Natural killer cell treated with Interleukin-12 subunit alpha and Interleukin-12 subunit beta and Interleukin-15 and Interleukin-18, amount 100 ng/mL, for 72 hours (primary cell): ENCODE results near the gene GYPC. TPM values are rescaled to one million over a fixed set of nuclear protein-coding genes. Genes with fewer than 3 reads are reported as not detected.

ENCODE experiments used
- ATAC-seq, 2 donors: fragments of 150-1000 bp; cut with Tn5 transposase in 1 of 2; sonication (Bioruptor Pico), chemical (Tn5 transposase) in 1 of 2; 2 replicates each; pipeline ENCODE4 v1.10.0; 2021
- DNase-seq: peaks from one replicate; pipeline ENCODE4 v3.0.0; 2022; ENCODE audit warnings: low spot score
- H3K27ac Mint-ChIP-seq, 2 donors: 1 replicate in 1 of 2; 2 replicates in 1 of 2; pipeline ENCODE4 v1.8.0; 2022; ENCODE audit warnings: mixed read lengths in 2 of 2, mild to moderate bottlenecking in 1 of 2, moderate library complexity in 1 of 2
- H3K27me3 Mint-ChIP-seq, 2 donors: 1 replicate in 1 of 2; 2 replicates in 1 of 2; pipeline ENCODE4 v1.8.0; 2022; ENCODE audit warnings: mixed read lengths in 2 of 2
- H3K36me3 Mint-ChIP-seq: one replicate; pipeline ENCODE4 v1.8.0; 2022; ENCODE audit warnings: mixed read lengths
- H3K4me1 Mint-ChIP-seq, 2 donors: 1 replicate in 1 of 2; 2 replicates in 1 of 2; pipeline ENCODE4 v1.8.0; 2022; ENCODE audit warnings: low read depth in 2 of 2, mixed read lengths in 2 of 2, mild to moderate bottlenecking in 1 of 2
- H3K4me3 Mint-ChIP-seq: one replicate; pipeline ENCODE4 v1.8.0; 2022; ENCODE audit warnings: mixed read lengths
- H3K9me3 Mint-ChIP-seq: 2 replicates; pipeline ENCODE4 v1.8.0; 2022; ENCODE audit warnings: mixed read lengths
- total RNA-seq, 2 donors: library from RNA; stranded (reverse); gene quantifications; one replicate each; pipeline ENCODE4 v1.2.3, GENCODE V29; 2022

GYPC gene
- total RNA-seq, 2 donors from 2014 or later, result 44.2 to 56.9 TPM

DNA sequence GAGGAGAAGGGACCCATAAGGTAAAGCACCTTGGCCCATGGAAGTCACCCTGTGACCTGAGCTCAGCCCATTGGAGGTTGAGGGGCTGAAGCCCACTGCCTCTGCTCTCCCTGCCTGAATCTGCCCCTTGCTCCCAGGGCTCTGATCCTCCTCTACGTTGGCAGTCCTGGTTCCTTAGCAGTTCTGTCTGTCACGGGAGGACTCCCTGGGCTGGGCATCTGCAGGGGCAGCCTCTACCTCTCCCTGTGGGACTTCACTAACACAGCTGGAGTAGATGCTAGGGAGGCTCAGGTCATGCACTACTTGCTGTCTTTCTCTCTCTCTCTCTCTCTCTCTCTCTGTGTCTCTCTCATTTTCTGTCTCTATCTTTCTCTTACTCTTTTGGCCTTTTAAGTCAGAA, 8.7 kb downstream of the GYPC start:
- DNase-seq (no peak), ATAC-seq (no peak)
- no peaks in the 10 kb centered on the region for H3K9me3 Mint-ChIP-seq
- H3K27ac Mint-ChIP-seq, result peak overlapping the region; percentile 97 to 99
- H3K27me3 Mint-ChIP-seq, result no peaks in the 10 kb centered on the region
- H3K4me1 Mint-ChIP-seq, result peaks cover 67 to 79% of the 10 kb centered on the region in 2 donors
- H3K4me3 Mint-ChIP-seq, result peak overlapping the region; percentile 82
- peaks cover 7% of the 10 kb centered on the region for H3K36me3 Mint-ChIP-seq

DNA sequence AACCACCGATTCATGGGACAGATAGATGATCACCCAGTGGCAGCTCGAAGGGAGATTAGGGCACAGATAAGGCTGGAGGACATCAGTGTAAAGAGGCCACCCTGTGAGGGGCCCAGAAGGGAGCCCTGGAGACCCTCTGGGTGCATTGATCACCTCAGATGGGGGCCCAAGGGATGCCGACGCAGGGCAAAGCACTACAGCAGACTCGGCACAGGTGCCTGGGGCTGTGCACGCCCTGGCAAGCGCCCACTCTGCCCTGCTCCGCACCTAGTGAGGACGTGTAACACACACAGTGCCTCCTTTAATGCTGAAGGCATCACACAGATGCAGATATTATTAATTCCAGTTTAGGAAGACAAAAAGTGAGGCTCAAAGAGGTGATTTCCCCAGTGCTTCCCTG, 9.5 kb downstream of the GYPC start:
- H3K27ac Mint-ChIP-seq, result peak overlapping the region; percentile 97 to 99
- no peaks in the 10 kb centered on the region for H3K27me3 Mint-ChIP-seq
- ATAC-seq, result no peak
- H3K9me3 Mint-ChIP-seq, result no peaks in the 10 kb centered on the region
- H3K4me1 Mint-ChIP-seq, result peaks cover 65 to 72% of the 10 kb centered on the region in 2 donors
- peaks cover 7% of the 10 kb centered on the region for H3K36me3 Mint-ChIP-seq
- DNase-seq, result no peak
- H3K4me3 Mint-ChIP-seq, result no peak overlapping the region

DNA sequence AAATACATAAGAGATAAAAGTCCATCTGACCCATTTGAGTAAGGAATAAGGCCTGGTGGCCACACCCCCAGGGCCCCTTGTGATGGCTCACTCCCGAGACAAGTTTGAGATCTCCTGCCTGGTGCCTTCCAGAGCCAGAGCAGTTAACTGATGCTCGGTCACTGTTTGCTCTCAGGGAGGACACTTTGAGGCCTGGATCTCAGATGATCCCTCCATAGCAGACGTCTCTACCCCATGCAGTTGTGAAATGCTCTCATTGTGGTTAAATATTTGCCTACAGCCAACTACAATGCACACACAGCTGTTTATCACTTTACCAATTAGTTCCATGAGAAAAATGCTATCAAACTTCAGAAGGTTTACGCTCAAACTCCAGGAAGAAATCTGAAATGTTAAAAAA, 12.3 kb downstream of the GYPC start:
- peak overlapping the region in 1 of 2 donors; percentile 99 for H3K27ac Mint-ChIP-seq
- no peaks in the 10 kb centered on the region for H3K9me3 Mint-ChIP-seq
- DNase-seq (no peak), ATAC-seq (no peak)
- H3K36me3 Mint-ChIP-seq, result peaks cover 7% of the 10 kb centered on the region
- no peaks in the 10 kb centered on the region for H3K27me3 Mint-ChIP-seq
- H3K4me3 Mint-ChIP-seq, result no peak overlapping the region
- H3K4me1 Mint-ChIP-seq, result peaks cover 52 to 62% of the 10 kb centered on the region in 2 donors

DNA sequence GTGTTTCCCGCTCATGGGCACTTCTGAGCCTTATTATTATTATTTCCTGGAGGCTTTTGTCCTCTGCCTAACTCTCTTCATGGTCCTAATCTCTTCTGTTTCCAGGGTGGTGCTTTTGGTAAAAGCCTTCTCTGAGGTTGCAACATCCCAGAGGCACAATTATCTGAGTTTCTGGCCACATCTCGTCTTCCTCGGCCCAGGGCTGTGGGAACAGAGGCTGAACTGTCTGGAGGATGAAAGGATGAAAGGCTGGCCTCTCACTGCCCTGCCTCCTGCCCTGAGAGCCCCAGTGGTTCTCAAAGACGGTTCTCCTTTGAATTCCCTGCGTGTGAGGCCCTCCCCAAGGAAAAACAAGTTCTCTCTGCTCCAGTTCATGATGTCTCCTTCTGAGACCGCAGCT, 13.8 kb downstream of the GYPC start:
- no peaks in the 10 kb centered on the region for H3K27me3 Mint-ChIP-seq
- H3K4me3 Mint-ChIP-seq, result no peak overlapping the region
- ATAC-seq (no peak), DNase-seq (no peak)
- peak overlapping the region in 1 of 2 donors; percentile 74 for H3K27ac Mint-ChIP-seq
- no peaks in the 10 kb centered on the region for H3K36me3 Mint-ChIP-seq
- no peaks in the 10 kb centered on the region for H3K9me3 Mint-ChIP-seq
- H3K4me1 Mint-ChIP-seq, result peaks cover 39 to 47% of the 10 kb centered on the region in 2 donors

DNA sequence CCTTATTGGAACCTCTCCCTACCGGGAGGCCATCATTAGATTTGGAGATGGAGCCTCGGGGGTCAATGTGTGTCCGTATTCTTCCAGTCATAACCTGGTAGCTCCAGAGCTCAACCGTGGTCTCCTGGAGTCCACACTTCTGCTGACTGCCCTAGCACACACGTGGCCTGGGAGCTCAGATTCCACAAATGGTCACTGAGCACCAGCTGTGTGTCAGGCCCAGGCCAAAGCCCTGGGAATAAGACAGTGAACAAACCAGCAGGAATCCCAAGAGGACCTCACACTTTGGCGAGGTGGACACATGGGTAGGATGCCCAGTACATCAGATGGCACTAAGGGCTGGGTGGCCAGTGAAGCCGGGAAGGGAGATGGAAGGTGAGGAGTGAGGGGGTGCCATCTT, 15.5 kb downstream of the GYPC start:
- Mint-ChIP-seq H3K4me3 (no peak overlapping the region), H3K27ac (peak overlapping the region in 1 of 2 donors; percentile 36), H3K36me3 (peaks cover 15% of the 10 kb centered on the region), H3K4me1 (peaks cover 35 to 39% of the 10 kb centered on the region in 2 donors), H3K27me3 (no peaks in the 10 kb centered on the region), H3K9me3 (peaks cover 4% of the 10 kb centered on the region)
- no peak for DNase-seq
- peak in 1 of 2 donors; percentile 20 for ATAC-seq

DNA sequence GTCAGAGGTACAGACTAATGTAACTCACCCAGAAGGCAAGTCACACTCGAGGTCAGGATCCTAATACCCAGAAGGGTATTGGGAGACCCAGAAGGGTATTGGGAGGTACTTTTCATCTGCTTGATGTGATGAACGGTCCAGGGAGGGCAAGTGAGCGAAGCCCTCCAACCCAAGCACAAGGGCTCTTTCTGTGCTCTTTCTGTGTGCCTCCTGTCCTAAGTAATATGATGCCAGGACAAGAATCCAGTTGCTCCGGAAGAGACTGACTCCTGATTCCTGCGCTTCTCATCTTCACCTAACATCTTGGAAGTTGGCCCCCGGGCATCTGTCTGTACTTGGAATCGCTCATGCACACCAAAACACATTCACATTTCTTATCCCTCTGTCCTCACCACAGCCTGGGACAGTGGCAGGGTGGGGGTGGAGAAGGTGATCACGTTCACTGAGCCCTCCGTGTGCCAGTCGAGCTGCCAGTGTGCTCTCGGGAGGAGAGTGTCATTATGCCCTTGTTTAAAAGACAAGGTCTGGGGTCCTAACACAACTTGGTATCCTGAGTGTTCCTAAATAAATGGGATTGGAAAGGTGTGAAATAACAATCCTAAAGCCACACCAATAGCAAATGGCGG, 17.1 kb downstream of the GYPC start:
- H3K4me3 Mint-ChIP-seq, result no peak overlapping the region
- ATAC-seq (no peak), DNase-seq (no peak)
- H3K4me1 Mint-ChIP-seq, result peaks cover 31 to 34% of the 10 kb centered on the region in 2 donors
- H3K27me3 Mint-ChIP-seq, result no peaks in the 10 kb centered on the region
- no peak overlapping the region for H3K27ac Mint-ChIP-seq
- peaks cover 4% of the 10 kb centered on the region for H3K9me3 Mint-ChIP-seq
- peaks cover 15% of the 10 kb centered on the region for H3K36me3 Mint-ChIP-seq

DNA sequence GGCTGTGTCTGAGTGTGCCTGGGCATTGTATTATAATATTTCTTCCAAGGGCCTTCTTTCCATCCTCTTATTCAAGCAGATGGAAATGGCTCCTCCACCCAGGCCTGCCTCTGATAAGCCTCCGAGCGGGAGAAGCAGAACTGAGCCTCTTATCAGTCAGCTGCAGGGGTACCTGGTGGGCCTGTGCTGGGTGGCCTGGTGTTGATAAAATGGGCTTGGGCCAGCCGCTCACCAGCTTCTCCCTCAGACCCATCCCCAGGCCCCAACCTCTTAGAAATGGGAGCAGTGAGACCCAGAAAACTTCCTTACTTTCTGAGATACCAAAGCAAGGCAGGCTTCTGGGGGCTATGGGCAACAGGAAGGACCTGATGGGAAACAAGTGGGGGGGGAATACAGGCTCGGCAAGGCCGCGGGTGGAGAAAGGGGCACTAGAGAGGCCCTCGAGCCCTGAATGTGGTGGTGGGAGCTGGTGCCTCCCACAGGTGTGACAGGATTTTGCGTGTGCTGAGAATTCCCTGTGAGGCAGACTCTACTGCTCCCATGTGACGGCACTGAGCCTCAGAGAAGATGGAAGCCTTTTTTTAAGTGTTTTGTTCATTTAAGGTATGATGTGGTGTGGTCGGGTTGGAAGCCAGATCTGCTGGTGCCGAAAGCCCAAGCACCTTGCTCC, 18.3 kb downstream of the GYPC start:
- Mint-ChIP-seq H3K4me1 (peaks cover 35 to 38% of the 10 kb centered on the region in 2 donors), H3K27ac (no peak overlapping the region), H3K36me3 (peaks cover 15% of the 10 kb centered on the region), H3K27me3 (no peaks in the 10 kb centered on the region), H3K9me3 (peaks cover 4% of the 10 kb centered on the region), H3K4me3 (no peak overlapping the region)
- ATAC-seq (no peak), DNase-seq (no peak)

DNA sequence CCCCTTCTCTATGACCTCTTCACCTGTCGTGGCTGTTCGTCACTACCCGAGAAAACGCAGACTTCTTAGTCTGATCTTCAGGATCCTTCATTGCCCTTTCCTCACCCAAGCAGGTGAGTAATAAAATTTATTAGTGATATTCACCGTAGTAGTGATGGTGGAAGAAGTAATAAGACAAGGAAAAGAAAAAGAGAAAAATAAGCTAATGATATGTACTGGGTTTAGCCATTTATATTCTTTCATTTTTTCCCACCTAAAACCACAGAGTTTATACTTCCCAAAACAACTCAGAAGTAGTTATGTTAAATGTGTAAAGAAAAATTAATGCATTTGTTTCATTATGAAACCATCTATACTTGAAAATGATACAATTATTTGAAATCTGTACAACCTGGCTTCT, 19.7 kb downstream of the GYPC start:
- no peak for ATAC-seq
- peak overlapping the region in 1 of 2 donors; percentile 46 for H3K27ac Mint-ChIP-seq
- no peak for DNase-seq
- H3K36me3 Mint-ChIP-seq, result peaks cover 15% of the 10 kb centered on the region
- no peak overlapping the region for H3K4me3 Mint-ChIP-seq
- no peaks in the 10 kb centered on the region for H3K27me3 Mint-ChIP-seq
- peaks cover 35 to 39% of the 10 kb centered on the region in 2 donors for H3K4me1 Mint-ChIP-seq
- peaks cover 4% of the 10 kb centered on the region for H3K9me3 Mint-ChIP-seq

DNA sequence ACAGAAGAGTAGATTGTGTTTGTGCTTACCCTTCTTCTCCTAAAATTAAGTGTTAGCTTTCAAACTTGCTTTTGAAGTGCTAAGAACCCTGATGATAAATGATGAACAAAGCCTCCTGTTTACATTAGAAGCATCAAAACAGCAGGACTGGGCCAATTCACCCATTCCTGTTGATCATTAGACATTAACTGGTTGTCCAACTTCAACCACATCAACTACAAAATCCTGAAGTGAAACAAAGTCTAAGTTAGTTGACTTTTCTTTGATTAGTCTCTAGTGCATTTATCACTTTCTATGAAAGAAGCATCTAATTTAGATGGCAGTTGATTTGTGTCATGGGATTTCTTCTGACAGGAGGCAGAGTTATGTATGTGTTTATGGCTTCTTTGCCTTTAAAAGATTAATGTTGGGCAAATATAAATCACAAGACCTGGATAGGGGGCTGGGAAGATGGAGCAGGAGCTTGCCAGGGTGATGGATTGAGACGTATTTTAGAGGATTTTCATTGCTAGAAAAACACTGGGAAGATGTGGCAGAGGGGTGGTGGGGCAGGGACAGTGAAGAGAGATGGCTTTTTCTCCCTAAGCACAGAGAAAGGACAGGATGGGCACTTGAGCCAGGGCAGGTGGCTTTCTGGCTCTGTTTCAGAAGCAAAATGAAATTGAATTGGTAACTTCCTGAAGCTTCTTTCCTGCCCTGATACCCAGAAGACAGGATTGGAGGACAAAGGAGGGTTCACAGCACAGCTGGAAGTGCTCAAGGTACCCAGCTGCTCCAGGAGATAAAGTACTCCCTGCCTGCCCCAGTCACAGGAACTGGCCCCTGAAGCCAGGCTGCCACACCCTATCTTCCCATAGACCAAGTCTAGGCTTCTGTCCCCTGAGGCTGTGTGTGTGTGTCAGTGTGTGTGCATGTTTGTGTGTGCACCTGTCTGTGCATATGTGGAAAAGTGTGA, 20.5 kb downstream of the GYPC start:
- H3K4me1 Mint-ChIP-seq, result peaks cover 30 to 35% of the 10 kb centered on the region in 2 donors
- H3K27me3 Mint-ChIP-seq, result no peaks in the 10 kb centered on the region
- H3K4me3 Mint-ChIP-seq, result no peak overlapping the region
- peaks cover 4% of the 10 kb centered on the region for H3K9me3 Mint-ChIP-seq
- DNase-seq (no peak), ATAC-seq (no peak)
- peaks cover 15% of the 10 kb centered on the region for H3K36me3 Mint-ChIP-seq
- H3K27ac Mint-ChIP-seq, result peak overlapping the region; percentile 23 to 46

DNA sequence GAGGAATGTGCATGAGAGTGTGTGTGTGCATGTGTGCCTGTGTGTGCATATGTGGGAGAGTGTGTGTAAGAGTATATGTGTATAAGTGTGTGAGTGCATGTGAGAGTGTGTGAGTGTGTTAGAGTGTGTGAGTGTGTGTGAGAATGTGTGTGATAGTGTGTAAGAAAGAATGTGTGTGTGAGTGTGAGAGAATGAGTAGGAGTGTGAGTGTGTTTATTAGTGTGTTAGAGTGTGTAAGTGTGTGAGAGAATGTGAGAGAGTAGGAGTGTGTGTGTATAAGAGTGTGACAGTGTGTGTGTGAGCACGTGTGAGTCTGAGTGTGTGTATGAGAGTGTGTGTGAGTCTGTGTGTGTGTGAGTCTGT, 21.2 kb downstream of the GYPC start:
- ATAC-seq (no peak), DNase-seq (no peak)
- peaks cover 4% of the 10 kb centered on the region for H3K9me3 Mint-ChIP-seq
- no peaks in the 10 kb centered on the region for H3K27me3 Mint-ChIP-seq
- H3K4me1 Mint-ChIP-seq, result peaks cover 24 to 30% of the 10 kb centered on the region in 2 donors
- no peak overlapping the region for H3K27ac Mint-ChIP-seq
- H3K36me3 Mint-ChIP-seq, result peaks cover 15% of the 10 kb centered on the region
- no peak overlapping the region for H3K4me3 Mint-ChIP-seq

DNA sequence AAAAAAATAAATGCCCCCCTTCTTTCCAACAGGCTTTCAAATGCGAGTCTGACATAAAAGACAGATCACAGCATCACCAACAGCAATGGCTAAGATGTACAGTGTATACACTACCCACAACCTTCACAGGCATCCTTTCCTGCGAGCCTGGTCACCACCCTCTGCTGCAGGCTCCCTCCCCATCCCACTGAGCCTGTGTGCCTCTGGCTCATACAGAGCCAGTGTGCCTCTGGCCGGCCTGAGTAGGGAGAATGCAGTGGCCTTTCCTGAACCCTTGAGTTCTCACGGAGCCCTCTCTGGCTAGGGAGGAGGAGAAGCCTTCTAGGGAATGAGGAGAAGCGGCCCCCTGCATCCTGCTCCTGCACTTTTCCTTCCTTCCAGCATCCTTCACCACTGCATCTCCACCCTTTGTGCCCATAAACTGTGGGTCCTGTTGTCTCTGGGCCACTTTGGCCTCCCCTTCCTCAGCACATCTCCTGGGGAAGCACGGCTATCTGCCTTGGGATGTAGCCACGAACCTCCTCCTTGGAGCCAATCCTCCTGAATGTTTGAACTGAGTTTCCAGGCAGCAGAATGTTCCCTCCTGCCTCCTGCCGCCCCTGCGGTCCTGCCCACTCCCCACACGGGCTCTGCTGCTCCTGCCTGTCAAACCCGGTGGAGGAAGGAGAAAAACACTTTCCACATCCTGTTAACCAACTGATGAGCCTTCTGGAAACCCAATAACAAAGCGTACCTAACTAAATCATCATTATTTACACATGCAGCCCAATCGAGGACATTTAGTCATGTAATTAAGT, 22.5 kb downstream of the GYPC start:
- H3K36me3 Mint-ChIP-seq, result peaks cover 15% of the 10 kb centered on the region
- DNase-seq (no peak), ATAC-seq (no peak)
- no peaks in the 10 kb centered on the region for H3K27me3 Mint-ChIP-seq
- peak overlapping the region in 1 of 2 donors; percentile 72 for H3K27ac Mint-ChIP-seq
- H3K4me3 Mint-ChIP-seq, result no peak overlapping the region
- H3K4me1 Mint-ChIP-seq, result peaks cover 22 to 32% of the 10 kb centered on the region in 2 donors
- H3K9me3 Mint-ChIP-seq, result peaks cover 4% of the 10 kb centered on the region

DNA sequence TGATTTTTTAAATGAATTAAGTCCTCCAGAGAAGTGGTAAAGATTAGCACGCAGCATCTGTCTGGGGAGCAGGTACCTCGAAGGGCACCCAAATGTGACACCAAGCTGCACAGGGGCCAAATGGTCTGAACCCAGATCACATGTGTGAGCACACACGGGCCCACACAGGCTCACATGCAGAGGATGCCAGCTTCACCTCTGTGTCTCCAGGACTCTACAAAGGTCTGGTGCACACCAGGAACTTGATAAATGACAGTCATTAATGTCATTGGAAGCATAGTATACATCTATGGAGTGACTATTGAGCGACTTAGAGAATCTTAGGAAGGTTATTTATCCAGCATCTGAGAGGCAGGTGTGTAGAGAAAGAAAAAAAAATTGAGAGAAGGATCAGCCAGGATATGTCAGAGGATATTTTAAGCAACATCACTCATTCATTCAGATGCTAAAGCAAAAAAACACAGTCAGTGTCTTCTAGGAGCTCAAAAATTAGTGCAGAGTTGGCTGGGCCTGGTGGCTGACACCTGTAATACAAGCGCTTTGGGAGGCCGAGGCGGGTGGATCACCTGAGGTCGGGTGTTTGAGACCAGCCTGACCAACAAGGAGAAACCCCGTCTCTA, 23.2 kb downstream of the GYPC start:
- no peak for DNase-seq
- Mint-ChIP-seq H3K27ac (peak overlapping the region in 1 of 2 donors; percentile 72), H3K4me1 (peaks cover 22 to 37% of the 10 kb centered on the region in 2 donors), H3K9me3 (peaks cover 4% of the 10 kb centered on the region), H3K36me3 (peaks cover 15% of the 10 kb centered on the region), H3K4me3 (no peak overlapping the region), H3K27me3 (no peaks in the 10 kb centered on the region)
- no peak for ATAC-seq

DNA sequence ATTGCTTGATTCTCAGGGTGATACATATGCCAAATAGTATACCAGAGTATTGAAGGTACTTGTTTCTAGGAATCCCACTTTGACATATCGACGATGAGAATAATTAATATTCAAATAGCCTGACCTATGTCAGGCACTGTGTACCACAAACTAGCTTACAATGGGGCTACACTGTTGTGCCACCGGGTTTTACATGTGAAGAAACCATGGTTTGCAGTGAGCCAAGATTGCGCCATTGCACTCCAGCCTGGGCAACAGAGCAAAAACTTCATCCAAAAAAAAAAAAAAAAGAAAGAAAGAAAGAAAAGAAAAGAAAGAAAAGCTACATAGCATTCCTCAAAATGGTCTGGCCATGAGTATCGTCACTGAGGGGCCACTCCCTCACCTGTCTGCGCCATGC, 25.5 kb downstream of the GYPC start:
- DNase-seq (no peak), ATAC-seq (no peak)
- Mint-ChIP-seq H3K27ac (no peak overlapping the region), H3K4me1 (peaks cover 12 to 39% of the 10 kb centered on the region in 2 donors), H3K27me3 (no peaks in the 10 kb centered on the region), H3K9me3 (no peaks in the 10 kb centered on the region), H3K4me3 (no peak overlapping the region), H3K36me3 (no peaks in the 10 kb centered on the region)
